WTC11 (cell line): ENCODE data around the gene KCNJ18. TPM values are rescaled to one million over a fixed set of nuclear protein-coding genes. Genes with fewer than 3 reads are reported as not detected.
"Not testable (repeated sequence)": the region's sequence is repeated elsewhere in the genome, so short reads cannot be mapped to it uniquely, and the experiment has no call there.

Experiments used
- ATAC-seq: fragments of 200-7000 bp; cut with Tn5 transposase; 2 replicates; pipeline ENCODE4 v1.10.0; 2021; ENCODE audit warnings: mild to moderate bottlenecking, moderate library complexity
- CTCF ChIA-PET: fragments of 300-600 bp; sonication (Branson Sonifier 250); formaldehyde crosslinking; loops from one replicate; lab custom pipeline; 2021; ENCODE audit warnings: antibody characterized with exemption; lab: Charles Lee
- POLR2A ChIA-PET: fragments of 350-600 bp; sonication (Branson Sonifier 250); formaldehyde crosslinking; loops from one replicate; lab custom pipeline; 2021; ENCODE audit warnings: antibody characterized with exemption; lab: Charles Lee
- DNase-seq: peaks from one replicate; pipeline ENCODE4 v3.0.0; 2021; ENCODE audit warnings: low spot score
- H3K27ac Mint-ChIP-seq: 2 replicates; pipeline ENCODE4 v1.8.0; 2021; ENCODE audit warnings: mixed read lengths
- H3K27me3 Mint-ChIP-seq: 2 replicates; pipeline ENCODE4 v1.8.0; 2021; ENCODE audit warnings: low read depth, mild to moderate bottlenecking, moderate library complexity, mixed read lengths
- H3K36me3 Mint-ChIP-seq: 2 replicates; pipeline ENCODE4 v1.8.0; 2021; ENCODE audit warnings: mixed read lengths
- H3K4me1 Mint-ChIP-seq: 2 replicates; pipeline ENCODE4 v1.8.0; 2022; ENCODE audit warnings: mixed read lengths
- H3K4me3 Mint-ChIP-seq: 2 replicates; pipeline ENCODE4 v1.8.0; 2021; ENCODE audit warnings: mild to moderate bottlenecking, moderate library complexity, mixed read lengths
- H3K9me3 Mint-ChIP-seq: 2 replicates; pipeline ENCODE4 v1.8.0; 2021; ENCODE audit warnings: mixed read lengths
- ATF3 ChIP-seq: sonication (generic); formaldehyde crosslinking; conservative IDR thresholded peaks from 2 replicates; pipeline ENCODE4 v1.8.1; 2022; ENCODE audit warnings: mild to moderate bottlenecking, missing genetic modification reagents
- E2F1 ChIP-seq: sonication (generic); formaldehyde crosslinking; IDR thresholded peaks from 2 replicates; pipeline ENCODE4 v1.8.0; 2022; ENCODE audit warnings: mild to moderate bottlenecking, missing genetic modification reagents
- GTF2I ChIP-seq: fragments of 250-450 bp; sonication (Bioruptor Pico); conservative IDR thresholded peaks from 2 replicates; pipeline ENCODE4 v1.4.0; 2021; ENCODE audit warnings: mild to moderate bottlenecking
- RELA ChIP-seq: sonication (generic); formaldehyde crosslinking; IDR thresholded peaks from 2 replicates; pipeline ENCODE4 v1.8.1; 2022; ENCODE audit warnings: missing genetic modification reagents, mild to moderate bottlenecking, borderline replicate concordance
- USF2 ChIP-seq: sonication (generic); formaldehyde crosslinking; IDR thresholded peaks from 2 replicates; pipeline ENCODE4 v1.8.1; 2023; ENCODE audit warnings: mild to moderate bottlenecking, missing genetic modification reagents, moderate library complexity
- ZNF232 ChIP-seq: sonication (generic); formaldehyde crosslinking; IDR thresholded peaks from 2 replicates; pipeline ENCODE4 v1.8.0; 2022; ENCODE audit warnings: mild to moderate bottlenecking, missing genetic modification reagents
- ZNF263 ChIP-seq: sonication (generic); formaldehyde crosslinking; IDR thresholded peaks from 2 replicates; pipeline ENCODE4 v1.8.1; 2022; ENCODE audit warnings: low read depth, mild to moderate bottlenecking, moderate library complexity, missing genetic modification reagents
- total RNA-seq: library from RNA; stranded (reverse); gene quantifications from 3 replicates; pipeline ENCODE4 v1.2.3, GENCODE V29; 2021
- TF ChIP-seq, protein P1 (sequence below): fragments of 250-450 bp; sonication (Bioruptor Pico); IDR thresholded peaks from 2 replicates; pipeline ENCODE4 v1.9.0; 2021; ENCODE audit warnings: mild to moderate bottlenecking, borderline replicate concordance

KCNJ18 gene
- total RNA-seq, 1 experiment from 2014 or later: not detected

DNA sequence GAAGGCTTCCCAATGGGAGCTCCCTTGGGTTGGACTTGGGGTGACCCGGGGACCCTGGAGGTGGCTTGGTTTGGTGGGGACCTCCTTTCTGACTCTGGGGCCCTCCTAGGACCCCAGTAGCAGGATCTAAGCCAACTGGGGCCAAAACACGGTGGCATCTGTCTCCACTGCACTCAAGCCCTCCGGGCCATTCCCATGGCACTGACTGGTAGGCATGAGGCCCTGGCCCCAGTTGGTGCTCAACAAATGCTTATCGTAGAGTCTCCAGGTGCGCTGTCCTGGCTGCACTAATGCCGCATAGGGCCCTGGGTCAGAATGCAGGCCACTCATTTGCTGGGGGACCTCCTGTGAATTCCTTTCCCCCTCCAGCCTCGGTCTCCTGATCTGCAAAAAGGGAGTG, 14.2 kb downstream of the KCNJ18 start:
- H3K4me1 Mint-ChIP-seq, ATAC-seq, DNase-seq, H3K27ac Mint-ChIP-seq, CTCF ChIA-PET, POLR2A ChIA-PET, H3K27me3 Mint-ChIP-seq, H3K4me3 Mint-ChIP-seq: not testable (repeated sequence)
- peaks cover 39% of the 10 kb centered on the region for H3K36me3 Mint-ChIP-seq
- H3K9me3 Mint-ChIP-seq: peaks cover 33% of the 10 kb centered on the region

DNA sequence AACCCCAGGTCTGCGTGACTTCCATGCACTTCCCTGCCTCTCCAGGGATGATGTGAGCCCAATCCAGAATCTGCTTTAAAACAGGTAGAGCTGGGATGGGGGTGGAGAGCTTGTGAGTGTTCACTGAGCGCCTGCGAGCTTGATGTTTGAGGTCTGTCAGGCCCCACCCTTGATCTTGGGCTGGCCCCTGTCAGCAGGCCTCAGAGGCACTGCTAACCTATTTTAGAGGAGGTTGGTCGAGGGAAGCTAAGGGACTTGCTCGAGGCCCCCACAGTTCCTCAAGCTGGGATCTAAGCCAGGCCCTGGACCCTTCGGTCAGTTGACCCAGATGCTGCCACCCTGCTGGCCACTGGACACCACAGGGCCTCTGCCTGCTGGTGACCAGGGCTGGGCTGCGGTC, 14.8 kb downstream of the KCNJ18 start:
- H3K4me3 Mint-ChIP-seq, ATAC-seq, H3K27ac Mint-ChIP-seq, H3K4me1 Mint-ChIP-seq, H3K27me3 Mint-ChIP-seq, POLR2A ChIA-PET, CTCF ChIA-PET, DNase-seq: not testable (repeated sequence)
- Mint-ChIP-seq H3K9me3 (peaks cover 38% of the 10 kb centered on the region), H3K36me3 (peaks cover 39% of the 10 kb centered on the region)

- H3K4me3 Mint-ChIP-seq, ATAC-seq, H3K27me3 Mint-ChIP-seq, H3K4me1 Mint-ChIP-seq, POLR2A ChIA-PET, DNase-seq, H3K27ac Mint-ChIP-seq, CTCF ChIA-PET: not testable (repeated sequence)
- peaks cover 36% of the 10 kb centered on the region for H3K36me3 Mint-ChIP-seq
- H3K9me3 Mint-ChIP-seq: peaks cover 40% of the 10 kb centered on the region
Observed at GRCh38 chr17:21707711-21708611, 15.6 kb downstream of the KCNJ18 start.

DNA sequence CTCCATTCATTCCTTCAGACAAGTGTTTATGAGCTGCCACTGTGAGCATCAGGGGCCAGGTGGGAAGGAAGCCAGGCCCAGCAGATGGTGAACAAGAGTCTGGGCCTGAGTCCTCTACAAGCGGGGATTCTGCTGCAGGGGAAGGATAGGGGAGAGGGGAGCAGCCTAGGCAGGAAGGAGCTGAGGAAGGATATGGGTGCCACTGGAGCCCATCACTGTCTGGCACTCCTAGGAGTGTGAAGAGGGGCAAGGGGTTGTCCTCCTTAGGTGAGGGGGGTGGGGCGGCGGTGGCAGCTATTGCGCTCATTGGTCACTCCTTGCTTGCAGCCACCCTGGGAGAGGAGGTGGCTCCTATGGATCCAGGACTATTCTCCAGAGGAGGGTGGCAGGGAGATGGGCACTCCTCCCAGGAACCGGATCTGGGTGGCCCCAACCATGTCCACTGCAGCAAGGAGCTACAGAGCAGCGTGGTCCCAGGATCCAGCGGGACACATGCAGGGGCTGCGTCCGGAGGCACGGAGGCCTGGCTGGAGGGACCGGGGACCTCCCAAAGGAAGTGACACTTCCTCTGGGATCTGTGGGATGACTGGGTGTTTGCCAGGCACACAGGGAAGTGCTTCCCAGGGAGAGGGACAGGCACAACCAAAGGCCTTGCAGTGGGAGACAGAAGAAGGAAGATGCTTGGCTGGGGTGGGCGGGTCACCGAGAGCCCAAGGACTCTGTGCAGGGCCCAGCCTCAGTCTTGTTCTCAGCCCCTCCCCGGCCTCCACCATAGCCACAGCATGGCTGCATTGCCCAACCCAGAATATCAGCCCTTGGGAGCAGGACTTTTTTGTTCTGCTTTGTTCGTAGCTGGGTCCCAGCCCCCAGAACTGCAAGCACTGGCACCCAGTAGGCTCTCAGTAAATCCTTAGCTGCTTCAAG, 16.6 kb downstream of the KCNJ18 start:
- not testable (repeated sequence) for H3K4me3 Mint-ChIP-seq

GRCh38 chr17:21709994-21710393, 17.7 kb downstream of the KCNJ18 start:
- Mint-ChIP-seq H3K36me3 (peaks cover 41% of the 10 kb centered on the region), H3K9me3 (peaks cover 47% of the 10 kb centered on the region)
- POLR2A ChIA-PET, CTCF ChIA-PET, H3K4me3 Mint-ChIP-seq, H3K27ac Mint-ChIP-seq, DNase-seq, ATAC-seq, H3K27me3 Mint-ChIP-seq, H3K4me1 Mint-ChIP-seq: not testable (repeated sequence)

More for the DNA sequence above, 16.6 kb downstream of the KCNJ18 start:
- POLR2A ChIA-PET, CTCF ChIA-PET, H3K4me1 Mint-ChIP-seq, DNase-seq, H3K27ac Mint-ChIP-seq, ATAC-seq, H3K27me3 Mint-ChIP-seq: not testable (repeated sequence)
- peaks cover 47% of the 10 kb centered on the region for H3K9me3 Mint-ChIP-seq
- peaks cover 42% of the 10 kb centered on the region for H3K36me3 Mint-ChIP-seq

- H3K4me3 Mint-ChIP-seq, H3K27me3 Mint-ChIP-seq, H3K27ac Mint-ChIP-seq, POLR2A ChIA-PET, DNase-seq, H3K4me1 Mint-ChIP-seq, ATAC-seq, CTCF ChIA-PET: not testable (repeated sequence)
- H3K9me3 Mint-ChIP-seq: peaks cover 45% of the 10 kb centered on the region
- peaks cover 39% of the 10 kb centered on the region for H3K36me3 Mint-ChIP-seq
Observed at GRCh38 chr17:21710486-21710885, 18.2 kb downstream of the KCNJ18 start.

GRCh38 chr17:21711182-21711581, 18.9 kb downstream of the KCNJ18 start:
- DNase-seq (no peak), ATAC-seq (no peak)
- no peaks in the 10 kb centered on the region for H3K4me1 Mint-ChIP-seq
- no peak overlapping the region for H3K4me3 Mint-ChIP-seq
- H3K27ac Mint-ChIP-seq: no peak overlapping the region
- peaks cover 2% of the 10 kb centered on the region; the same call in 1 of the 2 replicates for H3K27me3 Mint-ChIP-seq
- H3K36me3 Mint-ChIP-seq: peaks cover 41% of the 10 kb centered on the region
- POLR2A ChIA-PET: no interaction called here
- CTCF ChIA-PET: no interaction called here
- H3K9me3 Mint-ChIP-seq: peaks cover 46% of the 10 kb centered on the region
- TF ChIP-seq RELA (CRISPR knock-in tag): no peak
- no peak for TF ChIP-seq USF2
- TF ChIP-seq GTF2I (CRISPR knock-in tag): no peak
- TF ChIP-seq ZNF232 (CRISPR knock-in tag): no peak
- TF ChIP-seq E2F1 (CRISPR knock-in tag): no peak
- TF ChIP-seq ZNF263: no peak
- TF ChIP-seq ATF3 (CRISPR knock-in tag): no peak
- TF ChIP-seq, protein P1, sequence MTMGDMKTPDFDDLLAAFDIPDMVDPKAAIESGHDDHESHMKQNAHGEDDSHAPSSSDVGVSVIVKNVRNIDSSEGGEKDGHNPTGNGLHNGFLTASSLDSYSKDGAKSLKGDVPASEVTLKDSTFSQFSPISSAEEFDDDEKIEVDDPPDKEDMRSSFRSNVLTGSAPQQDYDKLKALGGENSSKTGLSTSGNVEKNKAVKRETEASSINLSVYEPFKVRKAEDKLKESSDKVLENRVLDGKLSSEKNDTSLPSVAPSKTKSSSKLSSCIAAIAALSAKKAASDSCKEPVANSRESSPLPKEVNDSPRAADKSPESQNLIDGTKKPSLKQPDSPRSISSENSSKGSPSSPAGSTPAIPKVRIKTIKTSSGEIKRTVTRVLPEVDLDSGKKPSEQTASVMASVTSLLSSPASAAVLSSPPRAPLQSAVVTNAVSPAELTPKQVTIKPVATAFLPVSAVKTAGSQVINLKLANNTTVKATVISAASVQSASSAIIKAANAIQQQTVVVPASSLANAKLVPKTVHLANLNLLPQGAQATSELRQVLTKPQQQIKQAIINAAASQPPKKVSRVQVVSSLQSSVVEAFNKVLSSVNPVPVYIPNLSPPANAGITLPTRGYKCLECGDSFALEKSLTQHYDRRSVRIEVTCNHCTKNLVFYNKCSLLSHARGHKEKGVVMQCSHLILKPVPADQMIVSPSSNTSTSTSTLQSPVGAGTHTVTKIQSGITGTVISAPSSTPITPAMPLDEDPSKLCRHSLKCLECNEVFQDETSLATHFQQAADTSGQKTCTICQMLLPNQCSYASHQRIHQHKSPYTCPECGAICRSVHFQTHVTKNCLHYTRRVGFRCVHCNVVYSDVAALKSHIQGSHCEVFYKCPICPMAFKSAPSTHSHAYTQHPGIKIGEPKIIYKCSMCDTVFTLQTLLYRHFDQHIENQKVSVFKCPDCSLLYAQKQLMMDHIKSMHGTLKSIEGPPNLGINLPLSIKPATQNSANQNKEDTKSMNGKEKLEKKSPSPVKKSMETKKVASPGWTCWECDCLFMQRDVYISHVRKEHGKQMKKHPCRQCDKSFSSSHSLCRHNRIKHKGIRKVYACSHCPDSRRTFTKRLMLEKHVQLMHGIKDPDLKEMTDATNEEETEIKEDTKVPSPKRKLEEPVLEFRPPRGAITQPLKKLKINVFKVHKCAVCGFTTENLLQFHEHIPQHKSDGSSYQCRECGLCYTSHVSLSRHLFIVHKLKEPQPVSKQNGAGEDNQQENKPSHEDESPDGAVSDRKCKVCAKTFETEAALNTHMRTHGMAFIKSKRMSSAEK (CRISPR knock-in tag): no peak
